ENCODE measurements around the gene SERPINI1.

DNA sequence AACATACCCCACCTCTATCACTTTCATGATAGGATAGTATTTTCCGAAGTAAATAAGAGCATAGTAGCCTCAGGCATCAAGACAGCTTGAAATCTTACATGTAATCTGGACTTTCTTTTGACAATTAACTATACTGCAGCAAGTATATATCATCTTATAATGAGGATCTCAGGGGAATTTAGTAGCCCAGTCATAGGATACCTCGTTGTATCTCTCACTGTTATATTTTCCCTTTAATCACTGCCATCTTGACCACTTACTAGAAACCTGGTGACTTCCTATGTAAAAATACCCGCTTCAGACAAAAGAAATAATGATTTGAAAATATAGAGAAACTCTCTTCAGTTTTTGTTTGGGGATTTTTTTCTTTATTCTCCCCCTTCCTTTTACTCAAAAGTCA is 88.2 kb downstream of the SERPINI1 start:
- TF ChIP-seq POLR2A (IDR thresholded peaks at IDR 0.05) (no peak), POLR2AphosphoS5 (IDR thresholded peaks at IDR 0.05) (no peak)
- TF ChIP-seq, protein P1, sequence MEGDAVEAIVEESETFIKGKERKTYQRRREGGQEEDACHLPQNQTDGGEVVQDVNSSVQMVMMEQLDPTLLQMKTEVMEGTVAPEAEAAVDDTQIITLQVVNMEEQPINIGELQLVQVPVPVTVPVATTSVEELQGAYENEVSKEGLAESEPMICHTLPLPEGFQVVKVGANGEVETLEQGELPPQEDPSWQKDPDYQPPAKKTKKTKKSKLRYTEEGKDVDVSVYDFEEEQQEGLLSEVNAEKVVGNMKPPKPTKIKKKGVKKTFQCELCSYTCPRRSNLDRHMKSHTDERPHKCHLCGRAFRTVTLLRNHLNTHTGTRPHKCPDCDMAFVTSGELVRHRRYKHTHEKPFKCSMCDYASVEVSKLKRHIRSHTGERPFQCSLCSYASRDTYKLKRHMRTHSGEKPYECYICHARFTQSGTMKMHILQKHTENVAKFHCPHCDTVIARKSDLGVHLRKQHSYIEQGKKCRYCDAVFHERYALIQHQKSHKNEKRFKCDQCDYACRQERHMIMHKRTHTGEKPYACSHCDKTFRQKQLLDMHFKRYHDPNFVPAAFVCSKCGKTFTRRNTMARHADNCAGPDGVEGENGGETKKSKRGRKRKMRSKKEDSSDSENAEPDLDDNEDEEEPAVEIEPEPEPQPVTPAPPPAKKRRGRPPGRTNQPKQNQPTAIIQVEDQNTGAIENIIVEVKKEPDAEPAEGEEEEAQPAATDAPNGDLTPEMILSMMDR (IDR thresholded peaks at IDR 0.05) = no peak
